DOHH2 (cell line): ENCODE measurements around the gene TGFB2.

Experiments
- H3F3A ChIP-seq: fragments of 200-600 bp; sonication (generic), shearing (Covaris generic); 2 replicates; pipeline ENCODE4 v1.6.0; 2016; ENCODE audit warnings: antibody characterized with exemption, mild to moderate bottlenecking; ENCODE audit not compliant: control insufficient read depth, insufficient read depth
- H3K27ac ChIP-seq: fragments of 200-600 bp; sonication (generic); 2 replicates; pipeline ENCODE4 v1.5.1; 2014; ENCODE audit warnings: low read depth, mild to moderate bottlenecking, low read length, moderate library complexity
- H3K27me3 ChIP-seq: fragments of 200-600 bp; sonication (generic); 2 replicates; pipeline ENCODE4 v1.6.1; 2014; ENCODE audit warnings: mild to moderate bottlenecking, low read length, mixed read lengths; ENCODE audit not compliant: control insufficient read depth
- H3K36me3 ChIP-seq: fragments of 200-600 bp; sonication (generic); 2 replicates; pipeline ENCODE4 v1.6.1; 2014; ENCODE audit warnings: mild to moderate bottlenecking, low read length, moderate library complexity, mixed read lengths; ENCODE audit not compliant: control insufficient read depth
- H3K4me1 ChIP-seq: fragments of 200-600 bp; sonication (generic); 2 replicates; pipeline ENCODE4 v1.6.1; 2014; ENCODE audit warnings: mild to moderate bottlenecking, low read length, mixed read lengths; ENCODE audit not compliant: control insufficient read depth
- H3K4me2 ChIP-seq: fragments of 200-600 bp; sonication (generic); 2 replicates; pipeline ENCODE4 v1.6.0; 2014; ENCODE audit warnings: mild to moderate bottlenecking, low read length, moderate library complexity
- H3K4me3 ChIP-seq: fragments of 200-600 bp; sonication (generic); 2 replicates; pipeline ENCODE4 v1.5.1; 2014; ENCODE audit warnings: mild to moderate bottlenecking, low read length, mixed read lengths
- H3K79me2 ChIP-seq: fragments of 200-600 bp; sonication (generic); 2 replicates; pipeline ENCODE4 v1.6.1; 2014; ENCODE audit warnings: mild to moderate bottlenecking, low read length, mixed read lengths; ENCODE audit not compliant: control insufficient read depth
- H3K9me2 ChIP-seq: fragments of 200-600 bp; sonication (generic); replicated peaks from 2 replicates; pipeline ENCODE4 v1.6.1; 2014; ENCODE audit warnings: mild to moderate bottlenecking, low read length, mixed read lengths; ENCODE audit not compliant: control insufficient read depth
- H3K9me3 ChIP-seq: fragments of 200-600 bp; sonication (generic); 2 replicates; pipeline ENCODE4 v1.6.1; 2014; ENCODE audit warnings: antibody characterized with exemption, low read length, mixed read lengths; ENCODE audit not compliant: control insufficient read depth, insufficient read depth
- H4K20me1 ChIP-seq: fragments of 200-600 bp; sonication (generic); 2 replicates; pipeline ENCODE4 v1.6.0; 2014; ENCODE audit warnings: low read depth, mild to moderate bottlenecking, antibody characterized with exemption, low read length, moderate library complexity; ENCODE audit not compliant: control insufficient read depth, insufficient read depth
- EZH2phosphoT487 ChIP-seq: fragments of 200-600 bp; sonication (generic); IDR thresholded peaks from 2 replicates; pipeline ENCODE4 v1.6.1; 2017; ENCODE audit warnings: borderline replicate concordance, mild to moderate bottlenecking, antibody characterized with exemption, low read length, moderate library complexity, mixed read lengths
- TF ChIP-seq, protein P1 (sequence below): fragments of 200-600 bp; sonication (generic); IDR thresholded peaks from one replicate; pipeline ENCODE4 v1.5.1; 2014; ENCODE audit warnings: antibody characterized with exemption, mild to moderate bottlenecking, low read depth, low read length; ENCODE audit not compliant: poor library complexity, severe bottlenecking

The TGFB2 gene

GRCh38 chr1:218482683-218483082, 137.5 kb downstream of the TGFB2 start:
- Histone ChIP-seq H3K27me3 (no peaks in the 10 kb centered on the region), H3K9me3 (no peaks in the 10 kb centered on the region), H3K4me2 (no peak overlapping the region), H3K4me3 (no peak overlapping the region), H3K4me1 (no peaks in the 10 kb centered on the region), H3F3A (no peaks in the 10 kb centered on the region), H3K9me2 (no peaks in the 10 kb centered on the region), H3K36me3 (no peaks in the 10 kb centered on the region), H3K27ac (no peak overlapping the region), H3K79me2 (no peaks in the 10 kb centered on the region), H4K20me1 (no peaks in the 10 kb centered on the region)
- TF ChIP-seq, protein P1, sequence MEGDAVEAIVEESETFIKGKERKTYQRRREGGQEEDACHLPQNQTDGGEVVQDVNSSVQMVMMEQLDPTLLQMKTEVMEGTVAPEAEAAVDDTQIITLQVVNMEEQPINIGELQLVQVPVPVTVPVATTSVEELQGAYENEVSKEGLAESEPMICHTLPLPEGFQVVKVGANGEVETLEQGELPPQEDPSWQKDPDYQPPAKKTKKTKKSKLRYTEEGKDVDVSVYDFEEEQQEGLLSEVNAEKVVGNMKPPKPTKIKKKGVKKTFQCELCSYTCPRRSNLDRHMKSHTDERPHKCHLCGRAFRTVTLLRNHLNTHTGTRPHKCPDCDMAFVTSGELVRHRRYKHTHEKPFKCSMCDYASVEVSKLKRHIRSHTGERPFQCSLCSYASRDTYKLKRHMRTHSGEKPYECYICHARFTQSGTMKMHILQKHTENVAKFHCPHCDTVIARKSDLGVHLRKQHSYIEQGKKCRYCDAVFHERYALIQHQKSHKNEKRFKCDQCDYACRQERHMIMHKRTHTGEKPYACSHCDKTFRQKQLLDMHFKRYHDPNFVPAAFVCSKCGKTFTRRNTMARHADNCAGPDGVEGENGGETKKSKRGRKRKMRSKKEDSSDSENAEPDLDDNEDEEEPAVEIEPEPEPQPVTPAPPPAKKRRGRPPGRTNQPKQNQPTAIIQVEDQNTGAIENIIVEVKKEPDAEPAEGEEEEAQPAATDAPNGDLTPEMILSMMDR, result no peak
- no peak for TF ChIP-seq EZH2phosphoT487

DNA sequence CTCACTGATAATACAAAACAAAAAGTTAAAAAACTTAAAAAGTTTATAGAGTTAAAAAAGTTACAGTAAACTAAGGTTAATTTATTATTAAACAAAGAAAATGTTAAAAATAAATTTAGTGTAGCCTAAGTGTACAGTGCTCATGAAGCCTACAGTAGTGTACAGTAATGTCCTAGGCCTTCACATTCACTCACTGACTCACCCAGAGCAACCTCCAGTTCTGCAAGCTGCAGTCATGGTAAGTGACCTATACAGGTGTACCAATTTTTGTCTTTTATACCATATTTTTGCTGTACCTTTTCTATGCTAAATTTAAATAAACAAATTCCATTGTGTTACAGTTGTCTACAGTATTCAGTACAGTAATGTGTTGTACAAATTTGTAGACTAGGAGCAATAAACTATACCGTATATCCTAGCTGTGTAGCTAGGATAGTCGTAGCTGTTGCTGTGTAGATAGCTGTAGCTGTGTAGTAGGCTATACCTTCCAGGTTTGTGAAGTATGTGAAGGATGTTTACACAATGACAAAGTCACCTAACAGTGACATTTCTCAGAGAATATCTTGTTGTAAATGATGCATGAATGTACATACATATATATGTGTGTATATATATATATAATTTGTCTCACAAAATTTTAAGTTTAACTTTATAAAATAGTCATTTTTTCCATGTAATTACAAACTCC, 140.2 kb downstream of the TGFB2 start:
- Histone ChIP-seq H3K36me3 (no peaks in the 10 kb centered on the region), H3K4me1 (no peaks in the 10 kb centered on the region), H3K27me3 (no peaks in the 10 kb centered on the region), H3K4me2 (no peak overlapping the region), H3K4me3 (no peak overlapping the region), H3K79me2 (no peaks in the 10 kb centered on the region), H3K9me2 (no peaks in the 10 kb centered on the region), H3K9me3 (no peaks in the 10 kb centered on the region), H3K27ac (no peak overlapping the region), H3F3A (no peaks in the 10 kb centered on the region), H4K20me1 (no peaks in the 10 kb centered on the region)
- TF ChIP-seq, protein P1, result no peak

DNA sequence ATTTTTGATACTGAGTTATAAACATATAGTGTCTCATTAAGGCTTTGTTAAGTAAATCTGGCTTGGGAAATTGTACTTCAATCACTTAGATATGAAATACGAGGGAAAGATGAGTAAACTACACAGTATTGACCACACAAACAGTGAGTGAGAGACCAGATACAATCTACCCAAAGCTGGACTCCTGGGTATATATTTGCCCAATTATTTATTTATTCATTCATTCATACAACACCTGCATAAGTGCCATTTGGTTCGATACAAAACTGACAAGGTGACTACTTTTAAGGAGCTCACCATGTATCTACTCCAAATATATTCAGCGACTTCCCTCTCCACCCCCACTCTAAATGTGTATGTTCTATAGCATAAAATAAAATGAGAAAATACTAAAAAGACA, 143.4 kb downstream of the TGFB2 start:
- Histone ChIP-seq H3F3A (no peaks in the 10 kb centered on the region), H3K79me2 (no peaks in the 10 kb centered on the region), H3K27me3 (no peaks in the 10 kb centered on the region), H3K4me1 (no peaks in the 10 kb centered on the region), H3K27ac (no peak overlapping the region), H3K9me3 (no peaks in the 10 kb centered on the region), H3K4me2 (no peak overlapping the region), H3K4me3 (no peak overlapping the region), H3K36me3 (no peaks in the 10 kb centered on the region), H3K9me2 (no peaks in the 10 kb centered on the region), H4K20me1 (no peaks in the 10 kb centered on the region)
- TF ChIP-seq EZH2phosphoT487, result no peak
- TF ChIP-seq, protein P1, result no peak
